ENCODE measurements around the gene GPR85. TPM values are rescaled to one million over a fixed set of nuclear protein-coding genes. Genes with fewer than 3 reads are reported as not detected.

Gene GPR85
- polyA plus RNA-seq, 2 of the 4 experiments (the other 2 are of a cell fraction) = 0.10 TPM; not detected in 1

- no peaks in the 10 kb centered on the region for H3K4me1 ChIP-seq
- ChIA-PET POLR2A (no interaction called here), CTCF (interaction anchor here (0.6 to 1.6 kb wide), 3 partner anchors 18 to 446 kb away, joined by 3 to 4 read pairs (median 3); no protein-coding TSS in a partner anchor)
- no peak overlapping the region for H3K4me2 ChIP-seq
- TF ChIP-seq POLR2AphosphoS2 (conservative IDR thresholded peaks at IDR 0.05; ENCODE audit: low read length) (no peak), ZC3H11A (IDR thresholded peaks at IDR 0.05) (no peak), FOSL2 (IDR thresholded peaks at IDR 0.05) (no peak), FOSL2 (CRISPR knock-in tag; IDR thresholded peaks at IDR 0.05) (no peak), EHF (CRISPR knock-in tag; IDR thresholded peaks at IDR 0.05) (no peak), FOSB (CRISPR knock-in tag; IDR thresholded peaks at IDR 0.05) (no peak), POLR2A (IDR thresholded peaks at IDR 0.05; ENCODE audit: low read length) (no peak), FOXS1 (CRISPR knock-in tag; IDR thresholded peaks at IDR 0.05) (no peak), BHLHE40 (IDR thresholded peaks at IDR 0.05; ENCODE audit: low read depth, low read length) (no peak), MAZ (IDR thresholded peaks at IDR 0.05; ENCODE audit: borderline replicate concordance, low read depth, low read length) (no peak), NFE2L2 (conservative IDR thresholded peaks at IDR 0.05; ENCODE audit: low read length) (no peak), CBX2 (IDR thresholded peaks at IDR 0.05; ENCODE audit: borderline replicate concordance, low read depth) (no peak), RCOR1 (IDR thresholded peaks at IDR 0.05; ENCODE audit: low read depth, low read length) (no peak), HDAC2 (IDR thresholded peaks at IDR 0.05) (no peak)
- no peak for DNase-seq (ENCODE audit: low read depth in 1 of 2, low spot score in 1 of 2)
- H3K27ac ChIP-seq = no peak overlapping the region
- WGBS (ENCODE audit: missing lambda C conversion rate) = 12% methylated on average over 2 of the region's 2 CpGs
- no peak overlapping the region for H3K4me3 ChIP-seq
- FAIRE-seq = no peak
- H3K9me3 ChIP-seq = no peaks in the 10 kb centered on the region
- no peak for ATAC-seq
Measured at GRCh38 chr7:113131367-113131766, 44.7 kb upstream of the GPR85 start.

- WGBS (ENCODE audit: missing lambda C conversion rate) = 50% methylated on average over 1 of the region's 1 CpG
- ChIA-PET POLR2A (no interaction called here), CTCF (interaction anchor here (0.6 to 1.4 kb wide), 2 partner anchors 62 to 293 kb away, joined by 3 read pairs; no protein-coding TSS in a partner anchor)
- ATAC-seq = no peak
- no peak overlapping the region for H3K27ac ChIP-seq
- no peaks in the 10 kb centered on the region for H3K9me3 ChIP-seq
- no peak overlapping the region for H3K4me3 ChIP-seq
- H3K4me1 ChIP-seq = no peaks in the 10 kb centered on the region
- DNase-seq (ENCODE audit: low read depth in 1 of 2, low spot score in 1 of 2) = no peak
- H3K4me2 ChIP-seq = no peak overlapping the region
- no peak for FAIRE-seq
- TF ChIP-seq MAZ (IDR thresholded peaks at IDR 0.05; ENCODE audit: borderline replicate concordance, low read depth, low read length) (no peak), POLR2AphosphoS2 (conservative IDR thresholded peaks at IDR 0.05; ENCODE audit: low read length) (no peak), HMGXB4 (CRISPR knock-in tag; IDR thresholded peaks at IDR 0.05; ENCODE audit: borderline replicate concordance) (no peak), PBX3 (IDR thresholded peaks at IDR 0.05) (no peak), RCOR1 (IDR thresholded peaks at IDR 0.05; ENCODE audit: low read depth, low read length) (no peak), REST (IDR thresholded peaks at IDR 0.05) (no peak), MAX (IDR thresholded peaks at IDR 0.05) (no peak), CTCF (IDR thresholded peaks at IDR 0.05) (no peak), ATOH8 (CRISPR knock-in tag; IDR thresholded peaks at IDR 0.05; ENCODE audit: low read depth) (no peak), CHD2 (IDR thresholded peaks at IDR 0.05; ENCODE audit: low read length, partially characterized antibody) (no peak), SREBF2 (IDR thresholded peaks at IDR 0.05) (no peak), TP53 (CRISPR knock-in tag; IDR thresholded peaks at IDR 0.05) (no peak), ZFP36 (IDR thresholded peaks at IDR 0.05; ENCODE audit: borderline replicate concordance, partially characterized antibody) (no peak), NPAS2 (CRISPR knock-in tag; IDR thresholded peaks at IDR 0.05; ENCODE audit: borderline replicate concordance) (no peak), GATA3 (IDR thresholded peaks at IDR 0.05; ENCODE audit: borderline replicate concordance) (no peak), FOXS1 (CRISPR knock-in tag; IDR thresholded peaks at IDR 0.05) (no peak), E2F6 (IDR thresholded peaks at IDR 0.05; ENCODE audit: borderline replicate concordance, low read depth) (no peak), JUNB (IDR thresholded peaks at IDR 0.05) (no peak), KDM5A (IDR thresholded peaks at IDR 0.05) (no peak)
Measured at GRCh38 chr7:113128031-113128430, 41.4 kb upstream of the GPR85 start.
